Keratinocyte (primary cell): Measurements from ENCODE around the gene F5. TPM values are rescaled to one million over a fixed set of nuclear protein-coding genes. Genes with fewer than 3 reads are reported as not detected.

Experiments
- DNase-seq: peaks from one replicate; pipeline ENCODE4 v3.0.0-alpha.2; 2011; ENCODE audit warnings: low read depth, missing footprints, low spot score
- FAIRE-seq: peaks from 2 replicates; lab custom pipeline; 2011; peaks lifted over from hg19 to GRCh38; lab: Jason Lieb, UNC
- H2AFZ ChIP-seq: 2 replicates; pipeline ENCODE4 v1.6.0; 2012; ENCODE audit warnings: low read length, control low read depth, inconsistent platforms; ENCODE audit not compliant: control insufficient read depth
- H3K27ac ChIP-seq: 2 replicates; pipeline ENCODE4 v1.5.1; 2011; ENCODE audit warnings: low read length; ENCODE audit not compliant: control insufficient read depth, insufficient read depth
- H3K27me3 ChIP-seq: 3 replicates; pipeline ENCODE4 v1.6.0; 2011; ENCODE audit warnings: low read length; ENCODE audit not compliant: control insufficient read depth, insufficient read depth; ENCODE audit errors: extremely low read depth
- H3K36me3 ChIP-seq, 2 experiments: 2 replicates in 1 of 2; 3 replicates in 1 of 2; pipeline ENCODE4 v1.5.1; 2011; ENCODE audit warnings: low read length in 2 of 2, mild to moderate bottlenecking in 1 of 2; ENCODE audit not compliant: control insufficient read depth in 2 of 2, insufficient read depth in 2 of 2; ENCODE audit errors: extremely low read depth in 1 of 2
- H3K4me1 ChIP-seq: 3 replicates; pipeline ENCODE4 v1.5.1; 2011; ENCODE audit warnings: low read length; ENCODE audit not compliant: control insufficient read depth, insufficient read depth; ENCODE audit errors: extremely low read depth
- H3K4me2 ChIP-seq: 3 replicates; pipeline ENCODE4 v1.6.0; 2011; ENCODE audit warnings: low read depth, low read length; ENCODE audit not compliant: control insufficient read depth, insufficient read depth; ENCODE audit errors: extremely low read depth
- H3K4me3 ChIP-seq, 3 experiments: fragments of 200-600 bp in 1 of 3; sonication (generic) in 1 of 3; 2 replicates in 2 of 3; 3 replicates in 1 of 3; pipeline ENCODE4 v1.5.1; 2011 to 2016; ENCODE audit warnings: low read length in 3 of 3, mild to moderate bottlenecking in 3 of 3, control low read depth in 2 of 3, inconsistent platforms in 1 of 3, low read depth in 1 of 3, mixed read lengths in 1 of 3, mixed run types in 1 of 3, moderate library complexity in 1 of 3; ENCODE audit not compliant: control insufficient read depth in 2 of 3, insufficient read depth in 2 of 3; ENCODE audit errors: extremely low read depth in 1 of 3
- H3K79me2 ChIP-seq: 2 replicates; pipeline ENCODE4 v1.6.0; 2012; ENCODE audit warnings: low read length; ENCODE audit not compliant: control insufficient read depth, insufficient read depth
- H3K9ac ChIP-seq: 3 replicates; pipeline ENCODE4 v1.6.0; 2011; ENCODE audit warnings: low read length; ENCODE audit not compliant: control insufficient read depth, insufficient read depth; ENCODE audit errors: extremely low read depth
- H3K9me1 ChIP-seq: 3 replicates; pipeline ENCODE4 v1.6.0; 2011; ENCODE audit warnings: low read length; ENCODE audit not compliant: control insufficient read depth, insufficient read depth; ENCODE audit errors: extremely low read depth
- H3K9me3 ChIP-seq: 2 replicates; pipeline ENCODE4 v1.5.1; 2012; ENCODE audit warnings: low read depth, low read length; ENCODE audit not compliant: control insufficient read depth
- H4K20me1 ChIP-seq: 3 replicates; pipeline ENCODE4 v1.6.0; 2011; ENCODE audit warnings: low read length; ENCODE audit not compliant: control insufficient read depth, insufficient read depth; ENCODE audit errors: extremely low read depth
- CTCF ChIP-seq, 3 experiments: IDR thresholded peaks in 1 of 3; conservative IDR thresholded peaks in 1 of 3; optimal IDR thresholded peaks in 1 of 3; 2 replicates in 2 of 3; 3 replicates in 1 of 3; pipeline versions ENCODE3 to v1.5.1; 2011; ENCODE audit warnings: low read length in 3 of 3, mild to moderate bottlenecking in 3 of 3, moderate library complexity in 2 of 3, control low read depth in 1 of 3, inconsistent platforms in 1 of 3; ENCODE audit not compliant: insufficient read depth in 2 of 3; ENCODE audit errors: extremely low read depth in 1 of 3
- EZH2 ChIP-seq: IDR thresholded peaks from one replicate; pipeline ENCODE4 v1.6.1; 2012; ENCODE audit warnings: inconsistent platforms, mild to moderate bottlenecking, low read length, moderate library complexity
- dilution Hi-C: fragments of 300-500 bp; cut with MboI; formaldehyde crosslinking; loops from one replicate; pipeline ENCODE4 v1.7.0; 2020; ENCODE audit warnings: low sequenced_read_pairs; ENCODE audit not compliant: extremely low pct_ligation_motif_present
- polyA plus RNA-seq, 5 experiments: library from polyadenylated mRNA; depleted of rRNA in 3 of 5; stranded (reverse) in 3 of 5; stranded (forward) in 1 of 5; unstranded in 1 of 5; fragments of >200 nt; gene quantifications; 1 replicate in 1 of 5; 2 replicates in 3 of 5; 3 replicates in 1 of 5; pipeline versions ENCODE4 v1.2.1 to v1.2.3, GENCODE V29; 2011 to 2012; ENCODE audit warnings: missing spikeins in 2 of 5, low read depth in 1 of 5, low replicate concordance in 1 of 5

The F5 gene
- polyA plus RNA-seq, 1 donor (not counting 4 experiments of a cell fraction or from before 2014, with no cell fraction given) = 0.01 TPM

GRCh38 chr1:169610108-169610507 is 23.8 kb upstream of the F5 start:
- no peak overlapping the region for H3K4me2 ChIP-seq
- H3K27me3 ChIP-seq = peaks cover 2% of the 10 kb centered on the region
- H3K4me3 ChIP-seq = no peak overlapping the region
- TF ChIP-seq CTCF (optimal IDR thresholded peaks at IDR 0.05 in 1 of 3, IDR thresholded peaks at IDR 0.05 in 1 of 3, conservative IDR thresholded peaks at IDR 0.05 in 1 of 3; ENCODE audit: extremely low read depth in 1 of 3, insufficient read depth in 2 of 3, low read length in 3 of 3) (no peak), EZH2 (no peak)
- no peaks in the 10 kb centered on the region for H4K20me1 ChIP-seq
- no peaks in the 10 kb centered on the region for H3K9me3 ChIP-seq
- no peaks in the 10 kb centered on the region for H3K36me3 ChIP-seq
- H3K9ac ChIP-seq = no peak overlapping the region
- no peaks in the 10 kb centered on the region for H3K9me1 ChIP-seq
- no peak overlapping the region for H3K27ac ChIP-seq
- H3K4me1 ChIP-seq = no peaks in the 10 kb centered on the region
- dilution Hi-C loops = no loop called here
- FAIRE-seq (no peak), DNase-seq (no peak)
- H2AFZ ChIP-seq = no peak overlapping the region
- no peaks in the 10 kb centered on the region for H3K79me2 ChIP-seq

GRCh38 chr1:169608226-169608625 is 21.9 kb upstream of the F5 start:
- Histone ChIP-seq H2AFZ (no peak overlapping the region), H3K27me3 (peaks cover 2% of the 10 kb centered on the region), H3K9ac (no peak overlapping the region), H3K4me2 (no peak overlapping the region), H3K36me3 (no peaks in the 10 kb centered on the region), H3K4me3 (no peak overlapping the region), H4K20me1 (no peaks in the 10 kb centered on the region), H3K27ac (no peak overlapping the region), H3K9me1 (no peaks in the 10 kb centered on the region), H3K79me2 (no peaks in the 10 kb centered on the region), H3K9me3 (no peaks in the 10 kb centered on the region), H3K4me1 (no peaks in the 10 kb centered on the region)
- FAIRE-seq (no peak), DNase-seq (no peak)
- dilution Hi-C loops = no loop called here
- TF ChIP-seq EZH2 (no peak), CTCF (optimal IDR thresholded peaks at IDR 0.05 in 1 of 3, IDR thresholded peaks at IDR 0.05 in 1 of 3, conservative IDR thresholded peaks at IDR 0.05 in 1 of 3; ENCODE audit: extremely low read depth in 1 of 3, insufficient read depth in 2 of 3, low read length in 3 of 3) (no peak)
